ENCODE measurements around the gene HTR3D. TPM values are rescaled to one million over a fixed set of nuclear protein-coding genes. Genes with fewer than 3 reads are reported as not detected.
A peak's percentile ranks its signal among the peaks of the same experiment; 100 is the strongest.

The HTR3D gene
- total RNA-seq (2012; rRNA removed), result not detected in 2 replicates

- Histone ChIP-seq H3K4me2 (ENCODE audit: low read length) (no peak within 1 kb of the TSS), H3K9ac (ENCODE audit: low read depth, low read length) (no peak within 1 kb of the TSS), H3K4me1 (ENCODE audit: control insufficient read depth, insufficient read depth, low read length) (no peaks in the 10 kb centered on the region), H3K4me3 (ENCODE audit: low read length) (no peak within 1 kb of the TSS), H3K36me3 (ENCODE audit: insufficient read depth, low read length) (no peaks in the 10 kb centered on the region), H3K27me3 (ENCODE audit: control insufficient read depth, insufficient read depth, low read length) (peaks cover 49% of the 10 kb centered on the region), H3K9me3 (replicated peaks; ENCODE audit: low read length) (no peaks in the 10 kb centered on the region)
These were observed at the start of gene HTR3D for GRCh38 chr3:184031187-184031792. Gene HTR3D (plus strand): TSS chr3:184031742. CDS start chr3:184031742, 0 bp downstream.

- H3K4me3 ChIP-seq (ENCODE audit: low read length), result no peak overlapping the region
These were observed 49.4 kb upstream of the HTR3D start for GRCh38 chr3:183981990-183982644.

GRCh38 chr3:183984127-183984740 is 47.3 kb upstream of the HTR3D start:
- peaks cover 51% of the 10 kb centered on the region for H3K4me1 ChIP-seq (ENCODE audit: control insufficient read depth, insufficient read depth, low read length)
- H3K4me2 ChIP-seq (ENCODE audit: low read length), result no peak overlapping the region
- H3K4me3 ChIP-seq (ENCODE audit: low read length), result no peak overlapping the region
- H3K9me3 ChIP-seq (replicated peaks; ENCODE audit: low read length), result no peaks in the 10 kb centered on the region
- no peak overlapping the region for H3K9ac ChIP-seq (ENCODE audit: low read depth, low read length)
- H3K27me3 ChIP-seq (ENCODE audit: control insufficient read depth, insufficient read depth, low read length), result no peaks in the 10 kb centered on the region
- peaks cover 54% of the 10 kb centered on the region for H3K36me3 ChIP-seq (ENCODE audit: insufficient read depth, low read length)

More at GRCh38 chr3:183981990-183982644, 49.4 kb upstream of the HTR3D start:
- Histone ChIP-seq H3K9ac (ENCODE audit: low read depth, low read length) (peak overlapping the region; percentile 15), H3K4me1 (ENCODE audit: control insufficient read depth, insufficient read depth, low read length) (peaks cover 43% of the 10 kb centered on the region), H3K9me3 (replicated peaks; ENCODE audit: low read length) (no peaks in the 10 kb centered on the region), H3K27me3 (ENCODE audit: control insufficient read depth, insufficient read depth, low read length) (no peaks in the 10 kb centered on the region), H3K4me2 (ENCODE audit: low read length) (no peak overlapping the region), H3K36me3 (ENCODE audit: insufficient read depth, low read length) (peaks cover 56% of the 10 kb centered on the region)

- no peaks in the 10 kb centered on the region for H3K9me3 ChIP-seq (replicated peaks; ENCODE audit: low read length)
- H3K4me1 ChIP-seq (ENCODE audit: control insufficient read depth, insufficient read depth, low read length), result peaks cover 45% of the 10 kb centered on the region
- H3K4me3 ChIP-seq (ENCODE audit: low read length), result no peak overlapping the region
- no peaks in the 10 kb centered on the region for H3K27me3 ChIP-seq (ENCODE audit: control insufficient read depth, insufficient read depth, low read length)
- no peak overlapping the region for H3K4me2 ChIP-seq (ENCODE audit: low read length)
- H3K36me3 ChIP-seq (ENCODE audit: insufficient read depth, low read length), result peaks cover 53% of the 10 kb centered on the region
- no peak overlapping the region for H3K9ac ChIP-seq (ENCODE audit: low read depth, low read length)
These were observed 46.5 kb upstream of the HTR3D start for GRCh38 chr3:183984749-183985729.

- Histone ChIP-seq H3K4me3 (ENCODE audit: low read length) (peak overlapping the region; percentile 23), H3K9me3 (replicated peaks; ENCODE audit: low read length) (no peaks in the 10 kb centered on the region), H3K4me2 (ENCODE audit: low read length) (peak overlapping the region; percentile 53), H3K4me1 (ENCODE audit: control insufficient read depth, insufficient read depth, low read length) (peaks cover 26% of the 10 kb centered on the region), H3K36me3 (ENCODE audit: insufficient read depth, low read length) (peaks cover 42% of the 10 kb centered on the region), H3K9ac (ENCODE audit: low read depth, low read length) (peak overlapping the region; percentile 65), H3K27me3 (ENCODE audit: control insufficient read depth, insufficient read depth, low read length) (no peaks in the 10 kb centered on the region)
These were observed 44.4 kb upstream of the HTR3D start for GRCh38 chr3:183987000-183987600.

GRCh38 chr3:183988216-183988790 is 43.2 kb upstream of the HTR3D start:
- peak overlapping the region; percentile 65 for H3K9ac ChIP-seq (ENCODE audit: low read depth, low read length)
- H3K9me3 ChIP-seq (replicated peaks; ENCODE audit: low read length), result no peaks in the 10 kb centered on the region
- H3K4me1 ChIP-seq (ENCODE audit: control insufficient read depth, insufficient read depth, low read length), result peaks cover 17% of the 10 kb centered on the region
- H3K36me3 ChIP-seq (ENCODE audit: insufficient read depth, low read length), result peaks cover 30% of the 10 kb centered on the region
- H3K27me3 ChIP-seq (ENCODE audit: control insufficient read depth, insufficient read depth, low read length), result no peaks in the 10 kb centered on the region
- H3K4me2 ChIP-seq (ENCODE audit: low read length), result peak overlapping the region; percentile 53
- H3K4me3 ChIP-seq (ENCODE audit: low read length), result no peak overlapping the region

GRCh38 chr3:183991403-183991802 is 40.1 kb upstream of the HTR3D start:
- H3K9ac ChIP-seq (ENCODE audit: low read depth, low read length), result no peak overlapping the region
- no peak overlapping the region for H3K4me2 ChIP-seq (ENCODE audit: low read length)
- H3K36me3 ChIP-seq (ENCODE audit: insufficient read depth, low read length), result peaks cover 23% of the 10 kb centered on the region
- no peak overlapping the region for H3K4me3 ChIP-seq (ENCODE audit: low read length)
- no peaks in the 10 kb centered on the region for H3K27me3 ChIP-seq (ENCODE audit: control insufficient read depth, insufficient read depth, low read length)
- H3K9me3 ChIP-seq (replicated peaks; ENCODE audit: low read length), result no peaks in the 10 kb centered on the region
- peaks cover 17% of the 10 kb centered on the region for H3K4me1 ChIP-seq (ENCODE audit: control insufficient read depth, insufficient read depth, low read length)

GRCh38 chr3:184001761-184002160 is 29.8 kb upstream of the HTR3D start:
- Histone ChIP-seq H3K4me1 (ENCODE audit: control insufficient read depth, insufficient read depth, low read length) (peaks cover 23% of the 10 kb centered on the region), H3K4me2 (ENCODE audit: low read length) (no peak overlapping the region), H3K36me3 (ENCODE audit: insufficient read depth, low read length) (peaks cover 30% of the 10 kb centered on the region)

GRCh38 chr3:184002469-184002868 is 29.1 kb upstream of the HTR3D start:
- no peak overlapping the region for H3K9ac ChIP-seq (ENCODE audit: low read depth, low read length)
- peaks cover 23% of the 10 kb centered on the region for H3K4me1 ChIP-seq (ENCODE audit: control insufficient read depth, insufficient read depth, low read length)
- H3K36me3 ChIP-seq (ENCODE audit: insufficient read depth, low read length), result peaks cover 30% of the 10 kb centered on the region
- H3K4me3 ChIP-seq (ENCODE audit: low read length), result no peak overlapping the region
- H3K4me2 ChIP-seq (ENCODE audit: low read length), result no peak overlapping the region
- no peaks in the 10 kb centered on the region for H3K9me3 ChIP-seq (replicated peaks; ENCODE audit: low read length)
- H3K27me3 ChIP-seq (ENCODE audit: control insufficient read depth, insufficient read depth, low read length), result no peaks in the 10 kb centered on the region

More at GRCh38 chr3:184001761-184002160, 29.8 kb upstream of the HTR3D start:
- Histone ChIP-seq H3K9ac (ENCODE audit: low read depth, low read length) (no peak overlapping the region), H3K4me3 (ENCODE audit: low read length) (no peak overlapping the region), H3K27me3 (ENCODE audit: control insufficient read depth, insufficient read depth, low read length) (no peaks in the 10 kb centered on the region), H3K9me3 (replicated peaks; ENCODE audit: low read length) (no peaks in the 10 kb centered on the region)

GRCh38 chr3:184003187-184003967 is 28.2 kb upstream of the HTR3D start:
- Histone ChIP-seq H3K4me2 (ENCODE audit: low read length) (peak overlapping the region; percentile 46), H3K4me3 (ENCODE audit: low read length) (no peak overlapping the region), H3K9ac (ENCODE audit: low read depth, low read length) (peak overlapping the region; percentile 24), H3K9me3 (replicated peaks; ENCODE audit: low read length) (no peaks in the 10 kb centered on the region), H3K36me3 (ENCODE audit: insufficient read depth, low read length) (peaks cover 37% of the 10 kb centered on the region), H3K4me1 (ENCODE audit: control insufficient read depth, insufficient read depth, low read length) (peaks cover 23% of the 10 kb centered on the region), H3K27me3 (ENCODE audit: control insufficient read depth, insufficient read depth, low read length) (no peaks in the 10 kb centered on the region)
